GM18517 (cell line): ENCODE data around the gene PGF.

ENCODE experiments used
- ATAC-seq: cut with Tn5 transposase; IDR thresholded peaks from one replicate; pipeline ENCODE4 v1.9.1; 2021; ENCODE audit warnings: mild to moderate bottlenecking, moderate library complexity; ENCODE audit not compliant: unreplicated experiment

PGF gene

DNA sequence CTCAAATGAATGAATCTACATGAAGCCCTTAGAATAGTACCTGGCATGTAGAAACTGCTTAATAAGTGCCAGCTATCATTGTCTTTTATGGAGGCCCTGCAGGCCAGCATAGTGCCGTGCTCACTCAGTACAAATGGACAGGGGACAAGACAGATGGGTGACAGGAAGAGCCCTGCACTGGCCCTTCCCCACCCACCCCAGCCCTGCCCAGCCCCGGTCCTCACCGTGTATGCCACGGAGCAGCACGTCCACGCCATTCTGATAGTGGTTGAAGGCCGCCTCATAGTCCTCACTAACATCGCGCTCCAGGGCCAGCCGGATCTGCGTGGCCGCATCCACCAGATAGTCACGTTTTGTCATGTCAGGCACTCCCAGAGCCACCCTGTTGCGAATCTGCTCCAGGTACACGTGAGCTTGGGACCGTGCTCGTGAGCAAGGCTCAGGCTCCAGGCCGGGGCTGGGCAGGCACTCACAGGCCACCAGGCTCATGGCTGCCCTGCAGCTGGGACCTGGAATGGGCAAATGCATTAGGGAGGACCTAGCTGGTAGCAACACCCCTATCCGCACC, 34.3 kb downstream of the PGF start:
- no peak for ATAC-seq

DNA sequence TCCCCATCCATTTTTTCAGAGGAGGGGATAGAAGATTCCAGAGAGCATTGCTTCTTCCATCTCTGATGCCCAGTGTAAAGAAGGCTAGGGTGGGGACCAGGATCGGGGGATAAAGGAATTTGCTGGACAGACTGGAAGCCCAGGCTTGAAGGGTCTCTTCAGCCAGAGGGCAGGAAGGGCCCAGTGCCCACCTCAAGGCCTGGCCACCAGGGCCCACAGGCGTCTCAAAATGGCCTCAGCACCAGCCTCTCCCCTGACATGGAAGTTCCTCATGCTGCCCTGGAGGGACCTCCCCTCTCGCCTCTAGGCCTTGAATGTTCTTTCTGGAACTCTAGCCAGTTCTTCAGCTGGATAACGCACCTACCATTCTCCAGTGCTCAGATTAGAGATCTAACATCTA, 35.1 kb downstream of the PGF start:
- ATAC-seq = no peak

GRCh38 chr14:74919421-74920165, 35.8 kb downstream of the PGF start:
- no peak for ATAC-seq

DNA sequence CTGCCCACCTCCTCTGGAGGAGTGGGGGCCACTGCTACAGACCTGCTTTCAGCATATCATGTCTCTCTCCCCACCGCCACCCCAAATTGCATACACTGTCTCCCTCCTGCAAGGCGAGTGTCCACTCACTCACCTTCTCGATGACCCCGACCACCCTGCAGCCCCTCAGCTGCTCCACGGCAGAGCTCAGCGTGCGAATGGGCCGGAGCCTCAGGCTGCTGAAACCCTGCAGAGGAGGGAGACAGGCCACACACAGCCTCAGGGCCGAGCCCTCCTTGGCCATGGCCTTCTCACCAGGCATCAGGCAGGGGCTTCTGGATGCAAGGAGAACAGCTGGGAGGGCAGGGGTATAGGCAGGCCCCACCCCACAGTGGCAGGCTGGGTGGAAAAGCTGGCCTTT, 37.0 kb downstream of the PGF start:
- no peak for ATAC-seq

DNA sequence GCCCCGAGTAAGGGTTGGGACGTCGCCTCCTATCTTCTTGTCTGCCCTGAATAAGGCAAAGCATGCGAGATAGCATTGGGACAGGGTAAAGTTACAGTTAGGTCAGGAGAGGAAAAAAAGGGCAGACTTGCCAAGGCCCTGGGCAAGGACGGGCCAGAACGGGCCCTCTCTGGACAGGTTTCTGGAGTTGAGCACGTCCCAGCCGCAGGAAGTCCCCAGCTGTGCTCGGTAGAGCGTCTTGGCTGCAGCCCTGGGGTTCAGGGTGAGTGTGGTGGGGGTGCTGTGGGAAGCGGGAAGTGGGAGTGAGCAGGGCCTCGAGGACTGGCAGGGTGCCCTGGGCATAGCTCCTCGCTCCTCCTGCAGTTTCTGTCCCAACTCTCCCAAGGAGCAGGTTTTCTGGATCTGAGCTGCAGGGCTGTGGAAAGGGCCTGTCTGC, 37.7 kb downstream of the PGF start:
- no peak for ATAC-seq

DNA sequence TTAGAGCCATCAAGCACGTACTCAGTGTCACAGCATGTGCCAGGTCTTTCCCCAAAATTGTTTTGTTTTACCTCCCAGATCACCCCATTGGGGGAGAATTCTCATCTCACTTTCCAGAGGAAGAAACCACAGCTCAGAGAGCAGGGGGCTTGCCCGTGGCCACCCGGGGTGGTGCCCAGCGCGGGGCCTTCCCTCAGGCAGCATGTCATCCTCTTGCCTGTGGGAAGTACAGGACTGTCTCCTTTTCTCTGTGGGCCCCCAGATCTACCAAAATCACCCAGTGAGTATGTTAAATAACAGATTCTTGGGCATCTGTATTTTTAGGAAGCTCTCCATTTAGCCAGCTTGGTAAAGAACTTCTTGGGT, 38.2 kb downstream of the PGF start:
- no peak for ATAC-seq

DNA sequence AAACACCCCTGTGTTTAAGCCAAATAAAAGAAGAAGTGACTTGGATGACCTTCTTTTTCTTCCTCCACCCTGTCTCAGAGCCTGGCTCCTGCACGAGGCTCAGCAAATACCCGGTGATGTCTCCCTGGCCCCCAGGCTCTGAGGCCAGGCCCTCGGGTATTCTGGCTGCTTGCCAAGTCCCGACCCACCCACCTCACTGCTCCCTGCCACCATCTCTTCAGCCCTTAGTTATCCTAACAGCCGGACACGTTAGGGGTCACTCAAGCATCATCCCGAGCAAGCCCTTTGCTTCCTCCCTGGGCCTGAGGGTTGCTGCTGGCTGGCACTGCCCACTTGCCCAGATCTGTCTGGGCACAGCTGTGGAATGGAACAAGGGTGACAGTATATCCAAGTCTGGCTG, 39.6 kb downstream of the PGF start:
- ATAC-seq = no peak

- ATAC-seq = no peak
Observed at GRCh38 chr14:74915426-74915825, 40.0 kb downstream of the PGF start.

GRCh38 chr14:74913986-74914573, 41.3 kb downstream of the PGF start:
- ATAC-seq = no peak

DNA sequence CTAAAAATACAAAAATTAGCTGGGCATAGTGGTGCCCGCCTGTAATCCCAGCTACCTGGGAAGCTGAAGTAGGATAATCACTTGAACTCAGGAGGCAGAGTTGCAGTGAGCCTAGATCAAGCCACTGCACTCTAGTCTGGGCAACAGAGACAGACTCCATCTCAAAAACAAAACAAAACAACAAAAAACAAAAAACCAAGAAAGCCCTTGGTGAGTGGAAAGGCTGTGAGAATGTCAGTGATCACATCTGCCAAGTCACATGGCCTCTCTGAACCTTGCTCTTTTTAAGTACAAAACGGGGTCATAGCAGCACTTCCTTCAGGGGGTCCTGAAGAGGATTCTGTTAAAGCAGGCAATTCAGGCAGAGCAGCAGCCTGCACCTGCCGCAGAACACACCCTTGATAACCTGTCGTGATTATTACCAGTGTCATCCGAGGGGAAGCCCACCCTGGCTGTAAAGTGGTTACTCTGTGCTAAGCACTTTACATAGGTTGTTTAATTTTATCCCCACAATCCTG, 41.9 kb downstream of the PGF start:
- no peak for ATAC-seq

- ATAC-seq = no peak
Observed at GRCh38 chr14:74912801-74913200, 42.6 kb downstream of the PGF start.

GRCh38 chr14:74912111-74912510, 43.3 kb downstream of the PGF start:
- ATAC-seq = no peak

GRCh38 chr14:74911704-74912103, 43.7 kb downstream of the PGF start:
- no peak for ATAC-seq

DNA sequence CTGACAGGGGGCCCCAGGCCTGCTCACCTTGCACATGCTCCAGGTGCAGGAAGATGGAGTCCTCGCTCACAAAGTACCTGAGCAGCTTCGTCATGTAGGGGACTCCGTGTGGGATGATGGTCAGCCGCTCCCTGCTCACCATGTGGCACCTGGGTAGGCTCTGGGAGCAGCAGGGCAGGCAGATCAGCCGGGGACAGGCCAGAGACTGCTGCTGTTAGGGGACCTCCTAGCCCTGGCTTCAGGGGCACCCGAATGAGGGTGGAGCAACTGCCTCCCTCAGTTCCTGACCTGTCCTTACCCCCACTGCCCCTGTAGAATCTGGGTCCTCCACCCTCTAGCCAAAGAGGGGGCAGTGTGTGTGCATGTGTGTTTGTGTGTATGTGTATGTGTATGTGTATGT, 44.2 kb downstream of the PGF start:
- no peak for ATAC-seq

- ATAC-seq = no peak
Observed at GRCh38 chr14:74910556-74910955, 44.8 kb downstream of the PGF start.

- no peak for ATAC-seq
Observed at GRCh38 chr14:74909911-74910310, 45.5 kb downstream of the PGF start.

DNA sequence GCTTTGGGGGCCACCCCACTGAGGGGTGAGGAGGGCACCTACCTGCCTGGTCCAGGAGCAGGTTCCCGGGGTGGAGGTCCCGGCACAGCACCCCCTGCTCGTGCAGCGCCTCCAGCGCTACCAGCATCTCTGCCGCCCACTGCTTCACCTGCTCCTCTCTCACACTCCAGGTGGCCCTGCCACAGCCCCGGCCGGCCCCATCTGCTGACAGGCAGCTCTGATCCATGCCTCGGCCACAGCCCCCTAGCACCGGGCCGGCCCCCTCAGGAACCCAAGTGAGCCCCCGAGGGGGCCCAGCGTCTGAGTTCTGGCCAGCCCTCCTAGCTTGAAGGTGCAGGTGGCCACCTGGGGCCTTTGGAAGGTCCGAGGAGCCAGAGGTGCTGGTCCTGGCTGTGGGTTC, 45.9 kb downstream of the PGF start:
- ATAC-seq = no peak

DNA sequence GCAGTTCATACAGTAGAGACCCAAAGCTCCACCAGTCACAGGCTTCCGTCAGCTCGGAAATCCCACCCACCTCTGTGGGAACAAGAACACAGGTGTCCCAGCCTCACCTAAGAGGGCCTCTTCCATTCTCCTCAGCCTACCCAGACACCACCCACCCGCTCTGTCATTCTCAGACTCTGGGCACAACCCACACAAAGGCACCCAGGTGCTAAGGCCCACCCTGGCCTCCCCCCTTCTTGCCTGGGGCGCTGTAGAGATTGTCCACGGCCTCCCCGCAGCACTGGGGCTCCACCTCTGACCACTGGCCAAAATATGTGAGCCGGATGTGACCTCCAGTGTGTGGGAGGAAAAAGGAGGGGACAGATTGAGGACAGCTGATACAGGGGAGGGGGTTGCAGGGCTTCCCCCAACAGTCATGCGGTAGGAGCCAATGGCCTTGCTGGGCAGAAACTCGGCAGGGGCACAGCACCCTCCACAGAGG, 46.5 kb downstream of the PGF start:
- no peak for ATAC-seq

DNA sequence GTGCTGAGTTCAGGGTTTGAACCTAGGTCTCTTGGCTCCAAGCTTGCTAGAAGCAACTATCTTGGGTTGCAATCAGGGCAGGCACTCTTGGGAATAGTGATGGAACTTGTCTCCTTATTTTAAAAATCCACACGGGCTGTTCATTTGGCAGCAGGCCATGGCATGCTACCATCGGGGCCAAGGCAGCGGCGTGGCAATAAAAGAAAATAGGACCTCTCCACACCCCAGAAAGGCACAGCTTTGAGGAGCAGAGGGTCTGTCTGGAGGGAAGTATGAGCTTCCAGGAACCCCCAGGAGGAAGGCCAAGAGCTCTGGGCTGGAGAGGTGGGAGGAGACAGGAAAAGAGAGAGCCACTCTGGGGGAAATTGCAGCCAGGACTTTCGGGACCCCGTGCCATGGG, 47.7 kb downstream of the PGF start:
- ATAC-seq = no peak

GRCh38 chr14:74906925-74907521, 48.4 kb downstream of the PGF start:
- ATAC-seq = no peak

DNA sequence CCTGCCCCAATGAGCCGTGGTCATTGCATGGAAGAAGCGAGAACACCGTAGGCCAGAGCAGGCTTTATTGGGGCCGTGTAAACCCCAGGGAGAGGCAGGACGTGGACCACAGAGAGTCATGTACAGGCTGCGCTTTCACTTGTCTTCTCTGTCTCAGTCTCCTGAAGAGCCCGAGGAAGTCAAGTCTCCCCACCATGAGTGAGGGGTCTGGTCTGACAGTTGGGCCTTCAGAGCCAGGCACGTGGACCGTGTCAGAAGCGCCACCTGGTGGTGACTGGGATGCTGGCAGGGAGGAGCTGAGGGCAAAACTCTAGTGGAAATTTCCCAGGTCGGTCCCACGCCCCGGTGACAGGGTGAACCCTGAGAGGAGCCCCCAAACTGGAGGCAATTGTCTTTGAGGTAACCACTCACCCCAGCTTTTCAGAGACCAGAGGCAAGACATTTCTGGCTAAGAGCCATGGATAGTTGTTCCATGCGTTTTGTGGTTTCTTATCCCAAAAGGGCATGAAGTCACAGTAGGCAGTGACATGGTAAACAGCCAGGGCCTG, 49.7 kb downstream of the PGF start:
- ATAC-seq = no peak
